ENCODE data around the gene HMGXB3. TPM values are rescaled to one million over a fixed set of nuclear protein-coding genes. Genes with fewer than 3 reads are reported as not detected.

The HMGXB3 gene
- total RNA-seq, 1 experiment from 2014 or later, result 26.9 TPM

DNA sequence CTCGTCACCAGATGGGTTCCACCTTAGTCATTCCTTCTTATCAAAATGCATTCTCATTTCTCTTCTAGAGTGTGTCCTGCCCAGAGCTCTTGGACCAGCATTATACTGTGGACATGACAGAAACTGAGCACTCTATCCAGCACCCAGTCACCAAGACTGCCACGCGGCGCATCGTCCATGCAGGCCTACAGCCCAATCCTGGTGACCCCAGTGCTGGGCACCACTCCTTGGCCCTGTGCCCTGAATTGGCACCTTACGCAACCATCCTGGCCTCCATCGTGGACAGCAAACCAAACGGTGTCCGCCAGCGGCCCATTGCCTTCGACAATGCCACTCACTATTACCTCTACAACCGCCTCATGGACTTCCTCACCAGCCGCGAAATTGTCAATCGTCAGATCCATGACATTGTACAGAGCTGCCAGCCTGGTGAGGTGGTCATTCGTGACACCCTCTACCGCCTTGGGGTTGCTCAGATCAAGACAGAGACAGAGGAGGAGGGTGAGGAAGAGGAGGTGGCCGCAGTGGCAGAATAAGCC, 51.2 kb downstream of the HMGXB3 start:
- no peak overlapping the region for H2BK120ac ChIP-seq (ENCODE audit: low read depth, low read length, poor library complexity, severe bottlenecking)
- H2BK5ac ChIP-seq (ENCODE audit: insufficient read length, low read length), result no peak overlapping the region
- Mint-ChIP-seq H3K4me1 (peaks cover 0 to 2% of the 10 kb centered on the region in 2 experiments; a peak in 1 of 4 replicates), H3K27me3 (ENCODE audit: low read depth) (no peaks in the 10 kb centered on the region; the same call in 1 of the 2 replicates), H3K36me3 (ENCODE audit: insufficient read depth in 1 of 3, low read depth in 3 of 3) (peaks cover 29 to 82% (median 66%) of the 10 kb centered on the region in 3 experiments; a peak in 6 of 7 replicates), H3K27ac (no peak overlapping the region), H3K9me3 (no peaks in the 10 kb centered on the region), H3K4me3 (no peak overlapping the region)
- H2BK12ac ChIP-seq (ENCODE audit: insufficient read length, low read depth, low read length), result no peak overlapping the region
- no peak overlapping the region for H3K14ac ChIP-seq (ENCODE audit: insufficient read depth, low read length)
- no peak overlapping the region for H2AK5ac ChIP-seq (ENCODE audit: insufficient read length, low read length)
- no peak overlapping the region for H3K56ac ChIP-seq (ENCODE audit: insufficient read length, low read depth, low read length)
- no peaks in the 10 kb centered on the region for H3K9me3 ChIP-seq (ENCODE audit: control insufficient read depth, low read depth, low read length)
- TF ChIP-seq, protein P1, sequence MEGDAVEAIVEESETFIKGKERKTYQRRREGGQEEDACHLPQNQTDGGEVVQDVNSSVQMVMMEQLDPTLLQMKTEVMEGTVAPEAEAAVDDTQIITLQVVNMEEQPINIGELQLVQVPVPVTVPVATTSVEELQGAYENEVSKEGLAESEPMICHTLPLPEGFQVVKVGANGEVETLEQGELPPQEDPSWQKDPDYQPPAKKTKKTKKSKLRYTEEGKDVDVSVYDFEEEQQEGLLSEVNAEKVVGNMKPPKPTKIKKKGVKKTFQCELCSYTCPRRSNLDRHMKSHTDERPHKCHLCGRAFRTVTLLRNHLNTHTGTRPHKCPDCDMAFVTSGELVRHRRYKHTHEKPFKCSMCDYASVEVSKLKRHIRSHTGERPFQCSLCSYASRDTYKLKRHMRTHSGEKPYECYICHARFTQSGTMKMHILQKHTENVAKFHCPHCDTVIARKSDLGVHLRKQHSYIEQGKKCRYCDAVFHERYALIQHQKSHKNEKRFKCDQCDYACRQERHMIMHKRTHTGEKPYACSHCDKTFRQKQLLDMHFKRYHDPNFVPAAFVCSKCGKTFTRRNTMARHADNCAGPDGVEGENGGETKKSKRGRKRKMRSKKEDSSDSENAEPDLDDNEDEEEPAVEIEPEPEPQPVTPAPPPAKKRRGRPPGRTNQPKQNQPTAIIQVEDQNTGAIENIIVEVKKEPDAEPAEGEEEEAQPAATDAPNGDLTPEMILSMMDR (conservative IDR thresholded peaks at IDR 0.05), result no peak
- H4K91ac ChIP-seq (ENCODE audit: insufficient read length, low read depth, low read length), result no peak overlapping the region
- no peak for DNase-seq
- H4K5ac ChIP-seq (ENCODE audit: insufficient read length, low read depth, low read length), result no peak overlapping the region
- H3T11ph ChIP-seq (ENCODE audit: low read length), result no peak overlapping the region
- no peaks in the 10 kb centered on the region for H3K23me2 ChIP-seq (ENCODE audit: insufficient read length, low read depth, low read length, poor library complexity, severe bottlenecking)
- H2BK20ac ChIP-seq (ENCODE audit: low read depth, low read length, poor library complexity, severe bottlenecking), result no peak overlapping the region
- no peak overlapping the region for H2BK15ac ChIP-seq (ENCODE audit: low read depth, low read length)
- H3K27ac ChIP-seq (ENCODE audit: insufficient read length, low read depth, low read length), result no peak overlapping the region
- WGBS (ENCODE audit: extremely low coverage, insufficient read length, low lambda C conversion rate), result no CpG with 5 or more reads among the region's 18 CpGs
- H4K20me1 ChIP-seq (ENCODE audit: control insufficient read depth, insufficient read depth, insufficient read length), result no peaks in the 10 kb centered on the region
- no peak overlapping the region for H3K4me2 ChIP-seq (ENCODE audit: insufficient read depth, insufficient read length, low read length)
- no peaks in the 10 kb centered on the region for H3K79me2 ChIP-seq (ENCODE audit: insufficient read depth, low read length)
- H3K4ac ChIP-seq (ENCODE audit: low read depth, low read length), result no peak overlapping the region
- no peaks in the 10 kb centered on the region for H3K4me1 ChIP-seq (ENCODE audit: insufficient read depth, low read length)
- no peak overlapping the region for H3K9ac ChIP-seq (ENCODE audit: extremely low read depth, insufficient read length, low read length)
- no peaks in the 10 kb centered on the region for H3K27me3 ChIP-seq (ENCODE audit: insufficient read depth, low read length)
- no peak overlapping the region for H3K23ac ChIP-seq (ENCODE audit: insufficient read length, low read depth, low read length)
- no peak overlapping the region for H4K8ac ChIP-seq (replicated peaks; ENCODE audit: insufficient read length, low read depth, low read length)
- no peak overlapping the region for H3K18ac ChIP-seq (ENCODE audit: insufficient read length, low read depth, low read length)
- H2AFZ ChIP-seq (ENCODE audit: low read length), result no peak overlapping the region
- H3K79me1 ChIP-seq (ENCODE audit: insufficient read depth, low read depth, low read length, poor library complexity, severe bottlenecking), result no peaks in the 10 kb centered on the region

Measured in H9 (cell line).